HL-60 (cell line): ENCODE measurements around the gene RASAL1.

Experiments used
- DNase-seq, 2 experiments: peaks; one replicate each; pipeline ENCODE4 v3.0.0-alpha.2; 2010 to 2020; ENCODE audit warnings: low read depth in 1 of 2, low spot score in 1 of 2
- H3K27ac ChIP-seq: fragments of 250-450 bp; sonication (Bioruptor Pico); replicated peaks from 2 replicates; pipeline ENCODE4 v1.5.1; 2020; ENCODE audit warnings: mild to moderate bottlenecking, moderate library complexity
- H3K27me3 ChIP-seq: fragments of 250-450 bp; sonication (Bioruptor Pico); 2 replicates; pipeline ENCODE4 v1.5.1; 2021; ENCODE audit warnings: mild to moderate bottlenecking, moderate library complexity; ENCODE audit not compliant: insufficient read depth, poor library complexity, severe bottlenecking
- H3K4me3 ChIP-seq: replicated peaks from 2 replicates; pipeline ENCODE4 v1.5.1; 2011; ENCODE audit warnings: mild to moderate bottlenecking, control low read depth, low read length; ENCODE audit not compliant: insufficient read depth
- CTCF ChIP-seq: IDR thresholded peaks from one replicate; pipeline ENCODE4 v1.5.1; 2011; ENCODE audit warnings: low read length, control low read depth, inconsistent platforms; ENCODE audit not compliant: insufficient read depth
- GABPA ChIP-seq: IDR thresholded peaks from 2 replicates; pipeline ENCODE4 v1.6.1; 2012; ENCODE audit warnings: low read depth
- POLR2AphosphoS5 ChIP-seq: IDR thresholded peaks from 2 replicates; pipeline ENCODE4 v1.6.1; 2012; ENCODE audit warnings: low read depth
- REST ChIP-seq: IDR thresholded peaks from 2 replicates; pipeline ENCODE4 v1.6.1; 2012; ENCODE audit warnings: low read depth; ENCODE audit not compliant: insufficient replicate concordance
- SPI1 ChIP-seq: IDR thresholded peaks from 2 replicates; pipeline ENCODE4 v1.6.1; 2012; ENCODE audit warnings: low read depth, mild to moderate bottlenecking, borderline replicate concordance

Gene RASAL1

GRCh38 chr12:113099764-113100163 is 35.8 kb downstream of the RASAL1 start:
- Histone ChIP-seq H3K27me3 (no peaks in the 10 kb centered on the region), H3K27ac (no peak overlapping the region), H3K4me3 (no peak overlapping the region)
- no peak for DNase-seq
- TF ChIP-seq REST, result no peak
- no peak for TF ChIP-seq POLR2AphosphoS5
- TF ChIP-seq CTCF, result no peak
- TF ChIP-seq GABPA, result no peak
- no peak for TF ChIP-seq SPI1

GRCh38 chr12:113099364-113099763 is 36.2 kb downstream of the RASAL1 start:
- DNase-seq, result no peak
- TF ChIP-seq REST, result no peak
- no peak for TF ChIP-seq CTCF
- TF ChIP-seq POLR2AphosphoS5, result no peak
- TF ChIP-seq GABPA, result no peak
- Histone ChIP-seq H3K27ac (no peak overlapping the region), H3K27me3 (no peaks in the 10 kb centered on the region), H3K4me3 (no peak overlapping the region)

- H3K27ac ChIP-seq, result no peak overlapping the region
- peak; percentile 50 to 56 for DNase-seq
- H3K4me3 ChIP-seq, result no peak overlapping the region
- TF ChIP-seq CTCF, result peak; percentile 84
- no peak for TF ChIP-seq GABPA
- no peaks in the 10 kb centered on the region for H3K27me3 ChIP-seq
These were observed 37.0 kb downstream of the RASAL1 start for GRCh38 chr12:113098441-113099028.
